Measurements from ENCODE around the gene GNG3.
"Not testable (repeated sequence)": the region's sequence is repeated elsewhere in the genome, so short reads cannot be mapped to it uniquely, and the experiment has no call there.

Gene GNG3

GRCh38 chr11:62724171-62724570, 16.7 kb downstream of the GNG3 start:
- DNase-seq: no peak

GRCh38 chr11:62725646-62726045, 18.2 kb downstream of the GNG3 start:
- no peak for DNase-seq

GRCh38 chr11:62726156-62726914, 18.9 kb downstream of the GNG3 start:
- DNase-seq: peak; percentile 32

GRCh38 chr11:62726915-62727164, 19.4 kb downstream of the GNG3 start:
- DNase-seq: no peak

GRCh38 chr11:62727165-62727871, 19.8 kb downstream of the GNG3 start, which contains the start of gene HNRNPUL2:
Gene HNRNPUL2 (minus strand): TSS chr11:62727457. CDS start chr11:62727156, 301 bp downstream.
- peak; percentile 98 for DNase-seq

GRCh38 chr11:62727872-62728170, 20.3 kb downstream of the GNG3 start:
- DNase-seq: peak; percentile 79

- peak; percentile 84 for DNase-seq
These were observed 20.9 kb downstream of the GNG3 start, which contains the start of gene TTC9C for GRCh38 chr11:62728171-62728988. Gene TTC9C (plus strand): TSS chr11:62728486. CDS start chr11:62728849, 363 bp downstream.

GRCh38 chr11:62730076-62730475, 22.6 kb downstream of the GNG3 start:
- DNase-seq: not testable (repeated sequence)

GRCh38 chr11:62732830-62733229, 25.4 kb downstream of the GNG3 start:
- DNase-seq: no peak

GRCh38 chr11:62737196-62737595, 29.7 kb downstream of the GNG3 start:
- no peak for DNase-seq

- no peak for DNase-seq
These were observed 40.1 kb downstream of the GNG3 start for GRCh38 chr11:62747475-62748160.

- DNase-seq: not testable (repeated sequence)
These were observed 42.5 kb downstream of the GNG3 start for GRCh38 chr11:62749931-62750330.

GRCh38 chr11:62752177-62752785, 44.8 kb downstream of the GNG3 start:
- DNase-seq: no peak

- DNase-seq: no peak
These were observed 45.7 kb downstream of the GNG3 start for GRCh38 chr11:62752994-62753735.

- DNase-seq: peak; percentile 95
These were observed 46.5 kb downstream of the GNG3 start, which contains the start of gene ZBTB3 for GRCh38 chr11:62753736-62754603. Gene ZBTB3 (minus strand): TSS chr11:62754160. CDS start chr11:62753664, 496 bp downstream.

GRCh38 chr11:62755086-62755615, 47.7 kb downstream of the GNG3 start:
- DNase-seq: no peak

GRCh38 chr11:62757846-62758788, 50.6 kb downstream of the GNG3 start:
- DNase-seq: no peak

Data from activated naive CD4-positive, alpha-beta T cell treated with anti-CD3 and anti-CD28 coated beads, Interleukin-2, amount 50 U/mL, for 16 hours (primary cell).